Measurements from ENCODE around the gene SLC45A1. TPM values are rescaled to one million over a fixed set of nuclear protein-coding genes. Genes with fewer than 3 reads are reported as not detected.
A peak's percentile ranks its signal among the peaks of the same experiment; 100 is the strongest.

The SLC45A1 gene
- total RNA-seq, 4 donors from 2014 or later = 5.4 to 15.1 (median 7.6) TPM

- DNase-seq (ENCODE audit: low spot score in 2 of 2) = no peak
- H3K4me1 ChIP-seq = peaks cover 0 to 100% (median 58%) of the 10 kb centered on the region in 4 donors
- H3K36me3 ChIP-seq = peaks cover 0 to 8% (median 0%) of the 10 kb centered on the region in 3 donors
- no peaks in the 10 kb centered on the region for H3K9me3 ChIP-seq
- WGBS, 2 donors = 44% methylated on average over 14 of the region's 14 CpGs
- H3K27me3 ChIP-seq = no peaks in the 10 kb centered on the region
- TF ChIP-seq, protein P1, sequence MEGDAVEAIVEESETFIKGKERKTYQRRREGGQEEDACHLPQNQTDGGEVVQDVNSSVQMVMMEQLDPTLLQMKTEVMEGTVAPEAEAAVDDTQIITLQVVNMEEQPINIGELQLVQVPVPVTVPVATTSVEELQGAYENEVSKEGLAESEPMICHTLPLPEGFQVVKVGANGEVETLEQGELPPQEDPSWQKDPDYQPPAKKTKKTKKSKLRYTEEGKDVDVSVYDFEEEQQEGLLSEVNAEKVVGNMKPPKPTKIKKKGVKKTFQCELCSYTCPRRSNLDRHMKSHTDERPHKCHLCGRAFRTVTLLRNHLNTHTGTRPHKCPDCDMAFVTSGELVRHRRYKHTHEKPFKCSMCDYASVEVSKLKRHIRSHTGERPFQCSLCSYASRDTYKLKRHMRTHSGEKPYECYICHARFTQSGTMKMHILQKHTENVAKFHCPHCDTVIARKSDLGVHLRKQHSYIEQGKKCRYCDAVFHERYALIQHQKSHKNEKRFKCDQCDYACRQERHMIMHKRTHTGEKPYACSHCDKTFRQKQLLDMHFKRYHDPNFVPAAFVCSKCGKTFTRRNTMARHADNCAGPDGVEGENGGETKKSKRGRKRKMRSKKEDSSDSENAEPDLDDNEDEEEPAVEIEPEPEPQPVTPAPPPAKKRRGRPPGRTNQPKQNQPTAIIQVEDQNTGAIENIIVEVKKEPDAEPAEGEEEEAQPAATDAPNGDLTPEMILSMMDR (IDR thresholded peaks at IDR 0.05) = no peak
- TF ChIP-seq EP300 (IDR thresholded peaks at IDR 0.05) = peak in 1 of 2 donors; percentile 28
- H3K4me3 ChIP-seq = no peak overlapping the region
- H3K27ac ChIP-seq = peak overlapping the region; percentile 54 to 91 (median 82)
Measured at GRCh38 chr1:8370046-8370881, 52.4 kb downstream of the SLC45A1 start.

DNA sequence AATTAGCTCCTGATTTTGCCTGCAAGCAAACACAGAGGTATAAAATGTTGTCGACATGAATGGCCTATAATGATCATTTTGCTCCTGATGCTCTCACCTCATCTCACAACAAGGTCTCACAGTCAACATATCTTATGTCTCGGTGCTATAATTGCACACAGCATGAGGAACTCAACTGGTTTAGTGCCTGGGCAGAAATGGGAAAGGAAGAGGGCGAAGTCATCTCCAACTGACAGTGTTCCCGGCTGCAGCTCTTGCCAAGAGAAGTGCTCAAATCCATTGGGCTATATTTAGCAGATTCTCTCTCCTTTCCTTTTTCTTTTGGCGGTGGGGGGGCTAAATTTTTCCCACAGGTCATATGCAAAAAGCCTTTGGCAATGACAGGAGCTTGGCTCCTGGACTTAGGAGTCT is 53.0 kb downstream of the SLC45A1 start:
- DNase-seq (ENCODE audit: low spot score in 2 of 2) = no peak
- TF ChIP-seq EP300 (IDR thresholded peaks at IDR 0.05) = no peak
- TF ChIP-seq, protein P1 (IDR thresholded peaks at IDR 0.05) = no peak
- no peak for TF ChIP-seq POLR2A (IDR thresholded peaks at IDR 0.05)
- Histone ChIP-seq H3K4me3 (no peak overlapping the region), H3K27ac (peak overlapping the region; percentile 54 to 91 (median 82)), H3K36me3 (peaks cover 0 to 4% (median 0%) of the 10 kb centered on the region in 3 donors), H3K27me3 (no peaks in the 10 kb centered on the region), H3K4me1 (peaks cover 0 to 97% (median 58%) of the 10 kb centered on the region in 4 donors), H3K9me3 (no peaks in the 10 kb centered on the region)
- 16 to 25% methylated on average over 5 of the region's 5 CpGs for WGBS, 2 donors

DNA sequence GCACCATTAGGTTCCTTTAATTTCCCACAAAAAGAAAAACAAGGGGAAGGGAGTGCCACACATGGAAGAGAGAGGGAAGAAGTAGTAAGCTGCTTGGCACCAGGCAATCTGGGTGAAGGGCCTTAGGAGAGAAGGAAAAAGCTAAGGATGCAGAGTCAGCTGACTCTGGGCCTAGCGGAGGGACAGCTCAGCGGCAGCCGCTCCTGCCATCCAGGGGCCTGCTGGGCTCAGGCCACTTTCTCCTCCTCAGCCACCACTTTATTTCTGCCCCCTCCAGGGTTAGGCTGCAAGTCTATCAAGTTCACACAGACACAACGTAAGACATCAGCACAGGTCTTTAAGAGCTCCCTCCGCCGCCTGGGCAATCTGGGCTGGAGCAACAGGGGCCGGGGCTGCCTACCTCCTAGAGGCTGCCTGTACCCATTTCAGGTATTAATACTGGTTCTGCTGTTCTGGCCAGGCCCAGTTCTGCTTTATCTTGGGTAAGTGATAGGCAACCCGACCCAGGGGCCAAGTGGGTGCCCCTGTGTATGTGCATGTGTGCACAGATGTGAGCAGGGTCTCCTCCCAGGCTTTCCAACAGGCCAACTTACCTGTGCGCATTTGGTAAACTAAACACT is 53.6 kb downstream of the SLC45A1 start:
- Histone ChIP-seq H3K9me3 (no peaks in the 10 kb centered on the region), H3K36me3 (no peaks in the 10 kb centered on the region), H3K27me3 (no peaks in the 10 kb centered on the region), H3K4me3 (no peak overlapping the region), H3K27ac (peak overlapping the region; percentile 54 to 91 (median 82)), H3K4me1 (peaks cover 0 to 97% (median 58%) of the 10 kb centered on the region in 4 donors)
- WGBS, 2 donors = 64 to 67% methylated on average over 9 of the region's 9 CpGs
- no peak for TF ChIP-seq EP300 (IDR thresholded peaks at IDR 0.05)
- no peak for TF ChIP-seq POLR2A (IDR thresholded peaks at IDR 0.05)
- TF ChIP-seq, protein P1 (IDR thresholded peaks at IDR 0.05) = no peak
- no peak for DNase-seq (ENCODE audit: low spot score in 2 of 2)

DNA sequence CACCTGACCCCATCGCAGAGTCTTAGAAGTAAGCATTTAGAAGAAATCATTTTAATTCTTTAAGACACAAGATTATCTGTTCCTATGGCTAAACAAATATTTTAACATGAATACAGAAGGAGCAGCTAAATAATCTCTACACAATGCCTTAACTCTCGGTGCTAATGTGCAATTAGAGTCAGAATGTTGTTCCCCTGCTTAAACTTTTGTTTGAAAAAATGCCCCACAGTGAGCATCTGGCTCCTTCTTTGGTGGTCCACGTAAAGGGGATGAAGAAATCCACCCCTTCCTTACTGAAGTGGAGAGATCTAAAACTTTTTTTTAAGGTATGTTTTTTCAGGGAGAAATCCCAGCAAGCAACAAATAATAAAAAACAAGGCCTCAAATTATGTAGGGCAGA is 55.2 kb downstream of the SLC45A1 start:
- Histone ChIP-seq H3K9me3 (no peaks in the 10 kb centered on the region), H3K27ac (peak overlapping the region; percentile 54 to 91 (median 82)), H3K36me3 (no peaks in the 10 kb centered on the region), H3K4me3 (peak overlapping the region in 2 of 4 donors; percentile 13 to 16), H3K27me3 (no peaks in the 10 kb centered on the region), H3K4me1 (peaks cover 0 to 97% (median 61%) of the 10 kb centered on the region in 4 donors)
- DNase-seq (ENCODE audit: low spot score in 2 of 2) = no peak
- TF ChIP-seq, protein P1 (IDR thresholded peaks at IDR 0.05) = no peak
- no peak for TF ChIP-seq POLR2A (IDR thresholded peaks at IDR 0.05)
- no peak for TF ChIP-seq EP300 (IDR thresholded peaks at IDR 0.05)
- 38 to 44% methylated on average over 3 of the region's 3 CpGs for WGBS, 2 donors
